Esophagus squamous epithelium (tissue), 4 donors: ENCODE measurements around the gene AADACL2.

Source experiments
- CTCF ChIP-seq, 6 experiments: fragments of 450-650 bp in 4 of 6; fragments of 200-600 bp in 2 of 6; sonication (generic) in 2 of 6; IDR thresholded peaks; one replicate each; pipeline ENCODE4 v1.5.1; 2016 to 2019; ENCODE audit warnings: antibody characterized with exemption in 6 of 6, mild to moderate bottlenecking in 4 of 6, moderate library complexity in 4 of 6
- POLR2A ChIP-seq, 4 donors: fragments of 450-650 bp; IDR thresholded peaks; one replicate each; pipeline ENCODE4 v1.6.1; 2017; ENCODE audit warnings: antibody characterized with exemption in 4 of 4, mild to moderate bottlenecking in 4 of 4, moderate library complexity in 3 of 4

GRCh38 chr3:151709847-151710246 lies 23.9 kb upstream of the AADACL2 start:
- TF ChIP-seq CTCF (IDR thresholded peaks at IDR 0.05): no peak
- TF ChIP-seq POLR2A (IDR thresholded peaks at IDR 0.05): no peak
